ENCODE data around the gene ITGA2. TPM values are rescaled to one million over a fixed set of nuclear protein-coding genes. Genes with fewer than 3 reads are reported as not detected.

The ITGA2 gene
- 1 to 10 TPM; 3.7 to 6.4 TPM for polyA plus RNA-seq

DNA sequence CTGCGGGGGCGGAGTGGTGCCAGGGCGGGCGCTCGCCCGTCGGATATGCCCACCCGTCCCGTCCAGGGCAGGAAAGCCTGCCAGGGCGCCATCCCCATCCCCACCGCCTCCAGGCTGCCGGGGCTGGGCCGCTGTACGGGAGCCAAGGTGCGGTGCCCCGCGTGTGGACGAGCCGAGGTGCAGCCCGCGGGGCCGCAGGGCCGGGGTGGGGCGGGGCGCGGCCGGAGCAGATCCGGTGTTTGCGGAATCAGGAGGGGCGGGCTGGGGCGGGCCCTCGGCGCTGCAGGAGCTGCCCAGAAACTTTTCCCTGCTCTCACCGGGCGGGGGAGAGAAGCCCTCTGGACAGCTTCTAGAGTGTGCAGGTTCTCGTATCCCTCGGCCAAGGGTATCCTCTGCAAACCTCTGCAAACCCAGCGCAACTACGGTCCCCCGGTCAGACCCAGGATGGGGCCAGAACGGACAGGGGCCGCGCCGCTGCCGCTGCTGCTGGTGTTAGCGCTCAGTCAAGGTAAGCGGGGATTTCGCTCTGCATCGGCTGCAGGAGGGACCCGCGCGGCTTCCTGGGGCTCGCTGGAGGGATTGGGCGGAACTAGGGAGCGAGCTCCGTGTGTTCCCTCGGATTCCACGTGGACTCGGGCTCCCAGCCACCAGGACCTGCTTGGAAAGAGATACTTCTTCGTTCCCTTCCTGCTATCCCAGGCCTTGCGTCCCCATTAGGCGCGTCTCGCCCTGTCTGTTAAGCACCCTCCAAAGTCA, at the start of gene ITGA2:
TSS of gene ITGA2 (plus strand) at position 328 of the 756 bp plus-strand sequence. CDS start at position 445, 117 bp downstream.
- Histone ChIP-seq H3K4me1 (ENCODE audit: control insufficient read depth in 2 of 2, insufficient read depth in 2 of 2, low read length in 1 of 2) (no peaks in the 10 kb centered on the region), H3K9me3 (ENCODE audit: control insufficient read depth in 2 of 2, insufficient read depth in 1 of 2, low read depth in 1 of 2, low read length in 1 of 2) (no peaks in the 10 kb centered on the region), H3K27ac (ENCODE audit: low read depth in 2 of 2, low read length in 1 of 2) (peak within 1 kb of the TSS; percentile 90), H3K36me3 (ENCODE audit: control insufficient read depth in 2 of 2, insufficient read depth in 2 of 2, low read length in 1 of 2) (no peaks in the 10 kb centered on the region), H3K4me3 (ENCODE audit: low read depth in 1 of 2, low read length in 2 of 2) (peak within 1 kb of the TSS; percentile 88 to 91), H3K27me3 (ENCODE audit: control insufficient read depth in 1 of 2, insufficient read depth in 2 of 2, low read length in 2 of 2) (no peaks in the 10 kb centered on the region)
- WGBS, 2 donors, result 1% methylated on average over 49 to 64 of the region's 64 CpGs

DNA sequence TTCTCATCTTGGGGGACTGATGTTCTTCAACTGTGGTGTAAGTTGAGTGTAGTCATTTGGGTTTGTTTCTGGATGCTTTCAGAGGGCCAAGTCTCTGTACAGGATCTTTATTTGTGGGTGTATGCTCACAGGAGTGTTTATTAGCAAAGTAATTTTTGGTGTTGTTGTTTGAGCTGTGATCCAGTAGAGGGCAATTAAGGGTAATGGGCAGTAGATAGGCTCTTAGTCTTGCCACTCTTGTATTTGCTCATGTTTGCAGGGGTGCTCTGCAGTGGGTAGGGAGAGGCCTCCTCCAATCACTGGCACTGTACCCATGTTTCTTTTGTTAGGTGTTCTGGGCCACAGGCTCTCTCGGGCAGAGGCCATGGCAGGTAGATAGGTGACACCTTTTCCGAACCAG, 45.9 kb upstream of the ITGA2 start:
- Histone ChIP-seq H3K27ac (ENCODE audit: low read depth in 2 of 2, low read length in 1 of 2) (no peak overlapping the region), H3K9me3 (ENCODE audit: control insufficient read depth in 2 of 2, insufficient read depth in 1 of 2, low read depth in 1 of 2, low read length in 1 of 2) (peaks cover 0 to 2% of the 10 kb centered on the region in 2 donors), H3K27me3 (ENCODE audit: control insufficient read depth in 1 of 2, insufficient read depth in 2 of 2, low read length in 2 of 2) (no peaks in the 10 kb centered on the region), H3K36me3 (ENCODE audit: control insufficient read depth in 2 of 2, insufficient read depth in 2 of 2, low read length in 1 of 2) (no peaks in the 10 kb centered on the region), H3K4me1 (ENCODE audit: control insufficient read depth in 2 of 2, insufficient read depth in 2 of 2, low read length in 1 of 2) (no peaks in the 10 kb centered on the region), H3K4me3 (ENCODE audit: low read depth in 1 of 2, low read length in 2 of 2) (no peak overlapping the region)
- 94 to 97% methylated on average over 2 of the region's 2 CpGs for WGBS, 2 donors

DNA sequence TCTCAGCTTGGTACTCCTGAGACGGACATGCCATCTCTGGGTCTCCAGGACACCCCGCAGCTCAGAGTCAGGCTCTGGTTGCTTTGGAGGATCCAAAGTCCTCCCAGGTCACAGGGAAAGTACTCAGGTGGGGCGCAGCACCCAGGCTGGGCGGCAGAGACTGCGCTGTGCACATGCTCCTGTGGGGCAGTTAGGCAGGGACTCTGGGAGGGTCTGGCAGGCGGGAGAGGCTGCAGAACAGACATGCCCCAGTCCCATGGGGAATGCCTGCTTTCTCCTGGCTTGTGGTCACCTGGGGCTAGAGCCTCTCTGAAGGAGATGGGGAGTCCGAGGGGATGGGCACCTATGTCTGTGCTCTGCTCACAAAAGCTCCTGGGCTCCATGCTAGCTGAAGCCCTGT, 45.3 kb upstream of the ITGA2 start:
- Histone ChIP-seq H3K4me1 (ENCODE audit: control insufficient read depth in 2 of 2, insufficient read depth in 2 of 2, low read length in 1 of 2) (no peaks in the 10 kb centered on the region), H3K4me3 (ENCODE audit: low read depth in 1 of 2, low read length in 2 of 2) (no peak overlapping the region), H3K27ac (ENCODE audit: low read depth in 2 of 2, low read length in 1 of 2) (peak overlapping the region in 1 of 2 donors; percentile 51), H3K36me3 (ENCODE audit: control insufficient read depth in 2 of 2, insufficient read depth in 2 of 2, low read length in 1 of 2) (no peaks in the 10 kb centered on the region), H3K9me3 (ENCODE audit: control insufficient read depth in 2 of 2, insufficient read depth in 1 of 2, low read depth in 1 of 2, low read length in 1 of 2) (peaks cover 0 to 2% of the 10 kb centered on the region in 2 donors), H3K27me3 (ENCODE audit: control insufficient read depth in 1 of 2, insufficient read depth in 2 of 2, low read length in 2 of 2) (no peaks in the 10 kb centered on the region)
- WGBS, 2 donors, result 94 to 96% methylated on average over 7 of the region's 7 CpGs

DNA sequence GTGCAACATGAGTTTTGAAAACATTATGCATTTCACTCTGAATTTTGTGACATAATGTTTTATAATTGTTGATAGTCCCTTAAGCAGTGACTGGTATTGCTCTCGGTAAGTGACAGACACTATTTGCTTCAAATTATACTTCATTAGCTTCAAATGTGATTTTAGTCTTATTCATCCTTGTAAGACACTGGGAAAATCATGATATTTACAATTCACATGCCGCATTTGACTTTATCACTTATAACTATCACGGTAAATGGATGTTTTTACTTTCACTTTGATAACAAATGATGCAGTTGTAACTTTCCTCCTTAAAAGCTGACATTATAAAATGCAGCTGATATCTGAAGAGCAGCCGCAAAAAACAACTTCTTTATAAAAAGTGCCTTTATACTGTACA, 44.1 kb upstream of the ITGA2 start:
- Histone ChIP-seq H3K4me3 (ENCODE audit: low read depth in 1 of 2, low read length in 2 of 2) (peak overlapping the region in 1 of 2 donors; percentile 37), H3K36me3 (ENCODE audit: control insufficient read depth in 2 of 2, insufficient read depth in 2 of 2, low read length in 1 of 2) (no peaks in the 10 kb centered on the region), H3K27ac (ENCODE audit: low read depth in 2 of 2, low read length in 1 of 2) (no peak overlapping the region), H3K27me3 (ENCODE audit: control insufficient read depth in 1 of 2, insufficient read depth in 2 of 2, low read length in 2 of 2) (no peaks in the 10 kb centered on the region), H3K4me1 (ENCODE audit: control insufficient read depth in 2 of 2, insufficient read depth in 2 of 2, low read length in 1 of 2) (no peaks in the 10 kb centered on the region), H3K9me3 (ENCODE audit: control insufficient read depth in 2 of 2, insufficient read depth in 1 of 2, low read depth in 1 of 2, low read length in 1 of 2) (peaks cover 0 to 2% of the 10 kb centered on the region in 2 donors)
- 25 to 27% methylated on average over 4 of the region's 4 CpGs for WGBS, 2 donors

DNA sequence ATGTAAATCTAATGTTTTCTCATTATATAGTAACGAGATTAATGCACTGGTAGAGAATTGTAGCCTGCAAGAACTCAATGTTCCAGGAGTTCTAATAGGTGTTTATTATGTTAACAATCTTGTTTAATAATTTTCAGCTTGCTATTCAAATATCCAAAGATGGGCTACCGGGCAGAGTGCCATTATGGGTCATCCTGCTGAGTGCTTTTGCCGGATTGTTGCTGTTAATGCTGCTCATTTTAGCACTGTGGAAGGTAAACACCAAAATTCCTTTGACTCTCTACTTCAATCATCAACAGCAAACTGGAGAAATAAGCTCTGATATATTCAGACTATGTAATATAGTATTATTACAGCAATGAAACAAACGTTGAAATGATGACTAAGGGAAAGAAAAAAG, 41.9 kb upstream of the ITGA2 start:
- Histone ChIP-seq H3K4me1 (ENCODE audit: control insufficient read depth in 2 of 2, insufficient read depth in 2 of 2, low read length in 1 of 2) (no peaks in the 10 kb centered on the region), H3K4me3 (ENCODE audit: low read depth in 1 of 2, low read length in 2 of 2) (no peak overlapping the region), H3K36me3 (ENCODE audit: control insufficient read depth in 2 of 2, insufficient read depth in 2 of 2, low read length in 1 of 2) (no peaks in the 10 kb centered on the region), H3K27ac (ENCODE audit: low read depth in 2 of 2, low read length in 1 of 2) (no peak overlapping the region), H3K27me3 (ENCODE audit: control insufficient read depth in 1 of 2, insufficient read depth in 2 of 2, low read length in 2 of 2) (no peaks in the 10 kb centered on the region), H3K9me3 (ENCODE audit: control insufficient read depth in 2 of 2, insufficient read depth in 1 of 2, low read depth in 1 of 2, low read length in 1 of 2) (peaks cover 0 to 2% of the 10 kb centered on the region in 2 donors)
- 53 to 60% methylated on average over 4 of the region's 4 CpGs for WGBS, 2 donors

DNA sequence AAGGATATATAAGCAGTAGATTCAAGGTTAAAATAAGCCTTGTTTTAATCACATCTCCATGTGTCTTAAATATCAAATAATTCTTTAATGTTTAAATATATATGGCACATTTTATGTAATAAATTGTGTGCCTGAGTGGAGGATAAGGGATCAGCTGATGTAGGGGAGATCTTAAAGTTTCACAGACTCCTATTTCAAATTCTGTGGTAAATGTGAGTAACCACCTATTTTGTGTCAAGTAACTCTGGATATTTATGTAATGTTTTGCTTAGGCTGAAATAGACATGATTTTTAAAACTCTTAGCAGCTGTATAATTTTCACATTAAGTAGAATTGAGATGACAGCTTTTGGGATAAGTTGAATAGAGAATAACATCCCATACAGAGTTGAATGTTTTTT, 41.3 kb upstream of the ITGA2 start:
- no peak overlapping the region for H3K4me3 ChIP-seq (ENCODE audit: low read depth in 1 of 2, low read length in 2 of 2)
- peaks cover 0 to 2% of the 10 kb centered on the region in 2 donors for H3K9me3 ChIP-seq (ENCODE audit: control insufficient read depth in 2 of 2, insufficient read depth in 1 of 2, low read depth in 1 of 2, low read length in 1 of 2)
- H3K27ac ChIP-seq (ENCODE audit: low read depth in 2 of 2, low read length in 1 of 2), result no peak overlapping the region
- H3K36me3 ChIP-seq (ENCODE audit: control insufficient read depth in 2 of 2, insufficient read depth in 2 of 2, low read length in 1 of 2), result no peaks in the 10 kb centered on the region
- no peaks in the 10 kb centered on the region for H3K27me3 ChIP-seq (ENCODE audit: control insufficient read depth in 1 of 2, insufficient read depth in 2 of 2, low read length in 2 of 2)
- no peaks in the 10 kb centered on the region for H3K4me1 ChIP-seq (ENCODE audit: control insufficient read depth in 2 of 2, insufficient read depth in 2 of 2, low read length in 1 of 2)

DNA sequence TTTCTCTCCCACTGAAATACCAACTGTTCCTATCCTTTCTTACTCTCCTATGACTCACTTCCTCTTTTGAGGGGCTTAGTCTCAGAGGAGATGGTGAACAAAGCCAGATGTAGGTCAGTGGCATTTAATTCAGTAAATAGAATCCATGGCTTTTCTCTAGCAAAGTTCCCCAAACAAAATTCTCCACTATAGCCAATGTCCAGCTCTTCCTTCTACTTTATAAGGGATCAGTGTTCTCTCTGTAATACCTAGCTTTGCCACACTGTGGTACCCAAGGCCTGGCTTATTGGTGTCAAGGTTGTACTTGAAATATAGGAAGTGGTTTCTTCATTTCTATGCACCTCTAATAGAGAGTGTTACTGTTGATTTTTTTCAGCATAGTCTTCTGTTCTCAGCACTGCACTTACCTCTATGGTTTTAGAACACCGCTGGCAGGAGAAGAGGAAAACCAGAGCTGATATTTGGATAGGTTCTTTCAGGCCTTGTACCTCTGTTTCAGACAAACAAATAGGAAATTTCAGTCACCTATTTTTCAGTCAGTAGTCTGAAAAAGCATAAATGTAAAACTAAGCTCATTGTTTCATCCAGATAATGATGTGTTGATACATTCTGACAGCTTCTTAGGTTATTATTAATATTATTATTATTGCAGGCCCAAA, 40.6 kb upstream of the ITGA2 start:
- no peaks in the 10 kb centered on the region for H3K4me1 ChIP-seq (ENCODE audit: control insufficient read depth in 2 of 2, insufficient read depth in 2 of 2, low read length in 1 of 2)

DNA sequence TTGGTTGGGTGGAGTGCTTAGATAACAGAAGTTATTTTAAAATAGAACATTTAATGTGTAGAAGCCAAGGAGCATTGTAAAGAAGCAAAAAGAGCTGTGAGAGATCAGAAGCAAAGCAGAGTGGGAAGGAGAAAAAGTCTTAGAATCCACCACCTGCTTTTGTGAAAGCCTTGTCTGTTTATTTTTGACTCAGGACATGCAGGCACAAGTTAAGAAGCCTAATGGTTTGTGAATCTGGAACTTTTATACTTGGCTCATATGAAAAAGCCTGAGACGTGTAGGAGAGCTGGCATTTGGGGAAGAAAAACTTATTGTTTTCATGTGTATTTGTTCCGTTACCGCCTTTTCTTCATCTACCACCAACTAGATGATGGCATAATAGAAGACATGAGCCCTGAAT, 38.5 kb upstream of the ITGA2 start:
- Histone ChIP-seq H3K4me1 (ENCODE audit: control insufficient read depth in 2 of 2, insufficient read depth in 2 of 2, low read length in 1 of 2) (no peaks in the 10 kb centered on the region), H3K36me3 (ENCODE audit: control insufficient read depth in 2 of 2, insufficient read depth in 2 of 2, low read length in 1 of 2) (no peaks in the 10 kb centered on the region), H3K4me3 (ENCODE audit: low read depth in 1 of 2, low read length in 2 of 2) (no peak overlapping the region), H3K27ac (ENCODE audit: low read depth in 2 of 2, low read length in 1 of 2) (no peak overlapping the region), H3K9me3 (ENCODE audit: control insufficient read depth in 2 of 2, insufficient read depth in 1 of 2, low read depth in 1 of 2, low read length in 1 of 2) (no peaks in the 10 kb centered on the region), H3K27me3 (ENCODE audit: control insufficient read depth in 1 of 2, insufficient read depth in 2 of 2, low read length in 2 of 2) (no peaks in the 10 kb centered on the region)
- WGBS, 2 donors, result 47 to 69% methylated on average over 3 of the region's 3 CpGs

More for the DNA sequence above, 40.6 kb upstream of the ITGA2 start:
- 13 to 32% methylated on average over 1 of the region's 1 CpG for WGBS, 2 donors
- Histone ChIP-seq H3K4me3 (ENCODE audit: low read depth in 1 of 2, low read length in 2 of 2) (no peak overlapping the region), H3K27me3 (ENCODE audit: control insufficient read depth in 1 of 2, insufficient read depth in 2 of 2, low read length in 2 of 2) (no peaks in the 10 kb centered on the region), H3K36me3 (ENCODE audit: control insufficient read depth in 2 of 2, insufficient read depth in 2 of 2, low read length in 1 of 2) (no peaks in the 10 kb centered on the region), H3K27ac (ENCODE audit: low read depth in 2 of 2, low read length in 1 of 2) (no peak overlapping the region), H3K9me3 (ENCODE audit: control insufficient read depth in 2 of 2, insufficient read depth in 1 of 2, low read depth in 1 of 2, low read length in 1 of 2) (peaks cover 0 to 2% of the 10 kb centered on the region in 2 donors)

DNA sequence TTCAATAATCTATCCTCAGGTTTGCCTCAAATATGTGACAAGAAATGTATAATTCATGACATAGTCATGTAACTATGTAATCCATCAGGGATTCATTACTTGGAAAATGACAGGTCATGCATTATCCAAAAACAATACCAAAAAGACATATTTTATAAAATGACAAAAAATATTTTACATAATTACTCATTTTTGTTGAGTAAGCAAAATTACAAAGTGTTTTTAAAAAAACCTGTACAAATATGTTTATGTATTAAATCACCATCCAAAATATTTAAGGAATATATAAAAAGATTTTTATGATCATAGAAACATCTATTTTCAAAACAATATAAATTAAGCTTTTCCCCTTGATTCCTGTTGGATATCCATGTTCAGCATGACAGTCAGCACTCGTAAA, 36.7 kb upstream of the ITGA2 start:
- no peaks in the 10 kb centered on the region for H3K27me3 ChIP-seq (ENCODE audit: control insufficient read depth in 1 of 2, insufficient read depth in 2 of 2, low read length in 2 of 2)
- no peaks in the 10 kb centered on the region for H3K36me3 ChIP-seq (ENCODE audit: control insufficient read depth in 2 of 2, insufficient read depth in 2 of 2, low read length in 1 of 2)
- H3K4me3 ChIP-seq (ENCODE audit: low read depth in 1 of 2, low read length in 2 of 2), result no peak overlapping the region
- no peak overlapping the region for H3K27ac ChIP-seq (ENCODE audit: low read depth in 2 of 2, low read length in 1 of 2)
- H3K9me3 ChIP-seq (ENCODE audit: control insufficient read depth in 2 of 2, insufficient read depth in 1 of 2, low read depth in 1 of 2, low read length in 1 of 2), result no peaks in the 10 kb centered on the region
- peaks cover 0 to 1% of the 10 kb centered on the region in 2 donors for H3K4me1 ChIP-seq (ENCODE audit: control insufficient read depth in 2 of 2, insufficient read depth in 2 of 2, low read length in 1 of 2)
- 89 to 97% methylated on average over 1 of the region's 1 CpG for WGBS, 2 donors

DNA sequence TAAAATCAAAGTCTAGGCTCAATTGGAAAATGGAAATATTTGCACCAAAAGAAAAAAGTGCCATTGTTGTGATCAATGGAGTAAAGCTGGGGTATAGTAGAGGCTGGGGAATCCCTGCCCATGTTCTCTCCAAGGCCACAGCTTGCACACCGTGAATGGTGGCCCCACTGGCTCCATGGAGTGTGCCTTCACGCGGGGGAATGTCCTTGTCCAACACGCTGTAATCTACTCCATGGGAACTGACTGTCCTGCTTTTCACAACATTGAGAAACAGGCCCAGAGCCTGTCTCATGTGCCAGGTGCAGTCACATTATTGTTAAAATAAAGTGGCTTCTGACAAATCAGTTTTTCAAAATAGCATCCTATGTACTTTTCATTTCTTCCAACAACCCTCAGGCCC, 33.1 kb upstream of the ITGA2 start:
- Histone ChIP-seq H3K27me3 (ENCODE audit: control insufficient read depth in 1 of 2, insufficient read depth in 2 of 2, low read length in 2 of 2) (no peaks in the 10 kb centered on the region), H3K4me1 (ENCODE audit: control insufficient read depth in 2 of 2, insufficient read depth in 2 of 2, low read length in 1 of 2) (peaks cover 0 to 2% of the 10 kb centered on the region in 2 donors), H3K27ac (ENCODE audit: low read depth in 2 of 2, low read length in 1 of 2) (no peak overlapping the region), H3K9me3 (ENCODE audit: control insufficient read depth in 2 of 2, insufficient read depth in 1 of 2, low read depth in 1 of 2, low read length in 1 of 2) (no peaks in the 10 kb centered on the region), H3K4me3 (ENCODE audit: low read depth in 1 of 2, low read length in 2 of 2) (no peak overlapping the region), H3K36me3 (ENCODE audit: control insufficient read depth in 2 of 2, insufficient read depth in 2 of 2, low read length in 1 of 2) (no peaks in the 10 kb centered on the region)
- 88 to 89% methylated on average over 4 of the region's 4 CpGs for WGBS, 2 donors
